A549 (cell line): Measurements from ENCODE around the gene TENT4A. TPM values are rescaled to one million over a fixed set of nuclear protein-coding genes. Genes with fewer than 3 reads are reported as not detected.

Source experiments
- ATAC-seq, 2 experiments: fragments of 200-7000 bp in 1 of 2; fragments of >200 bp in 1 of 2; cut with Nextera tagmentation in 1 of 2; cut with Tn5 transposase in 1 of 2; 3 replicates each; pipeline versions ENCODE4 v1.8.0 to v1.9.1; 2018 to 2020; ENCODE audit warnings: mild to moderate bottlenecking in 1 of 2, moderate library complexity in 1 of 2
- CTCF ChIA-PET: fragments of 300-600 bp; sonication (Branson Sonifier 250); formaldehyde crosslinking; extraction: SDS; loops from one replicate; lab custom pipeline; 2021; ENCODE audit warnings: antibody characterized with exemption, inconsistent platforms; lab: Yijun Ruan, JAX
- POLR2A ChIA-PET: fragments of 350-600 bp; formaldehyde crosslinking; extraction: SDS; loops from one replicate; lab custom pipeline; 2021; ENCODE audit warnings: antibody characterized with exemption, inconsistent platforms; lab: Yijun Ruan, JAX
- DNase-seq, 2 experiments: peaks; one replicate each; pipeline versions ENCODE4 v3.0.0 to v3.0.0-alpha.2; 2011 to 2016; ENCODE audit warnings: low read depth in 1 of 2, low spot score in 1 of 2
- FAIRE-seq: peaks from 2 replicates; lab custom pipeline; 2011; peaks lifted over from hg19 to GRCh38; lab: Jason Lieb, UNC
- H3K27ac ChIP-seq, 2 experiments: fragments of >200 bp; sonication (Bioruptor Twin); formaldehyde crosslinking; 3 replicates each; pipeline ENCODE4 v1.5.1; 2016 to 2017
- H3K4me1 ChIP-seq: fragments of >200 bp; sonication (Bioruptor Twin); formaldehyde crosslinking; 3 replicates; pipeline ENCODE4 v1.6.1; 2016
- H3K4me2 ChIP-seq: fragments of >200 bp; sonication (Bioruptor Twin); formaldehyde crosslinking; 3 replicates; pipeline ENCODE4 v1.6.1; 2016
- H3K4me3 ChIP-seq: fragments of >200 bp; sonication (Bioruptor Twin); formaldehyde crosslinking; 3 replicates; pipeline ENCODE4 v1.5.1; 2016
- H3K9me3 ChIP-seq: fragments of >200 bp; sonication (Bioruptor Twin); formaldehyde crosslinking; 3 replicates; pipeline ENCODE4 v1.6.1; 2016
- CBX2 ChIP-seq: fragments of 200-600 bp; sonication (generic); IDR thresholded peaks from 2 replicates; pipeline ENCODE4 v1.6.1; 2016; ENCODE audit warnings: low read depth, mild to moderate bottlenecking, borderline replicate concordance
- CBX8 ChIP-seq: fragments of 200-600 bp; sonication (generic); IDR thresholded peaks from 2 replicates; pipeline ENCODE4 v1.6.1; 2016
- CHD2 ChIP-seq: fragments of 150-350 bp; IDR thresholded peaks from 2 replicates; pipeline ENCODE4 v1.6.1; 2014; ENCODE audit warnings: low read length; ENCODE audit not compliant: partially characterized antibody
- CHD4 ChIP-seq: fragments of 200-600 bp; sonication (generic); IDR thresholded peaks from 2 replicates; pipeline ENCODE4 v1.6.1; 2016; ENCODE audit warnings: antibody characterized with exemption, mild to moderate bottlenecking, borderline replicate concordance
- EHF ChIP-seq: fragments of 250-450 bp; sonication (Bioruptor Pico); IDR thresholded peaks from 2 replicates; pipeline ENCODE4 v1.5.0; 2020; ENCODE audit warnings: mild to moderate bottlenecking
- EP300 ChIP-seq, 2 experiments: fragments of >200 bp; sonication (Bioruptor Twin); formaldehyde crosslinking; IDR thresholded peaks; 2 replicates in 1 of 2; 3 replicates in 1 of 2; pipeline ENCODE4 v1.6.1; 2016 to 2017
- HEYL ChIP-seq: fragments of 250-450 bp; sonication (Bioruptor Pico); IDR thresholded peaks from 2 replicates; pipeline ENCODE4 v1.8.0; 2021; ENCODE audit warnings: mild to moderate bottlenecking, moderate library complexity
- JUN ChIP-seq, 2 experiments: fragments of >200 bp; sonication (Bioruptor Twin); formaldehyde crosslinking; IDR thresholded peaks; 2 replicates in 1 of 2; 3 replicates in 1 of 2; pipeline ENCODE4 v1.6.1; 2016 to 2017
- JUNB ChIP-seq: fragments of >200 bp; sonication (Bioruptor Twin); formaldehyde crosslinking; IDR thresholded peaks from 2 replicates; pipeline ENCODE4 v1.6.1; 2016
- MAFK ChIP-seq: fragments of 450-650 bp; IDR thresholded peaks from 2 replicates; pipeline ENCODE4 v1.6.1; 2014; ENCODE audit not compliant: partially characterized antibody
- MYC ChIP-seq: IDR thresholded peaks from 2 replicates; pipeline ENCODE4 v1.6.1; 2012; ENCODE audit warnings: mild to moderate bottlenecking, inconsistent platforms, low read length, improper control_type of control experiment, borderline replicate concordance
- POLR2AphosphoS2 ChIP-seq: conservative IDR thresholded peaks from 2 replicates; pipeline ENCODE4 v1.6.1; 2012; ENCODE audit warnings: low read length, improper control_type of control experiment, inconsistent platforms
- RAD21 ChIP-seq, 2 experiments: fragments of >200 bp in 1 of 2; sonication (Bioruptor Twin) in 1 of 2; formaldehyde crosslinking in 1 of 2; IDR thresholded peaks in 1 of 2; conservative IDR thresholded peaks in 1 of 2; 2 replicates in 1 of 2; 3 replicates in 1 of 2; pipeline ENCODE4 v1.6.1; 2012 to 2018; ENCODE audit warnings: inconsistent platforms in 1 of 2
- RARB ChIP-seq: fragments of 250-450 bp; sonication (Bioruptor Pico); IDR thresholded peaks from 2 replicates; pipeline ENCODE4 v1.8.0; 2021; ENCODE audit warnings: mild to moderate bottlenecking, moderate library complexity
- SREBF2 ChIP-seq: fragments of 450-650 bp; IDR thresholded peaks from 2 replicates; pipeline ENCODE4 v1.6.1; 2014; ENCODE audit warnings: mild to moderate bottlenecking, moderate library complexity
- TP53 ChIP-seq: fragments of 250-450 bp; sonication (Bioruptor Pico); IDR thresholded peaks from 2 replicates; pipeline ENCODE4 v1.5.0; 2021; ENCODE audit warnings: mild to moderate bottlenecking, moderate library complexity
- ZC3H11A ChIP-seq: fragments of 450-650 bp; IDR thresholded peaks from 2 replicates; pipeline ENCODE4 v1.6.1; 2014; ENCODE audit warnings: antibody characterized with exemption, mild to moderate bottlenecking
- ZNF302 ChIP-seq: fragments of 250-450 bp; sonication (Bioruptor Pico); IDR thresholded peaks from 2 replicates; pipeline ENCODE4 v1.9.0; 2021; ENCODE audit warnings: inconsistent platforms, mild to moderate bottlenecking, moderate library complexity
- ZSCAN20 ChIP-seq: fragments of 250-450 bp; sonication (Bioruptor Pico); IDR thresholded peaks from 2 replicates; pipeline ENCODE4 v1.8.0; 2022; ENCODE audit warnings: mild to moderate bottlenecking, moderate library complexity
- WGBS: methylation state at CpG from one replicate; pipeline ENCODE4 v1.1.6; 2017; ENCODE audit errors: missing lambda C conversion rate; 5-methylcytosine and 5-hydroxymethylcytosine counted together
- polyA plus RNA-seq, 4 experiments: library from polyadenylated mRNA; depleted of rRNA in 3 of 4; stranded (reverse); fragments of >200 nt; fragmentation: RNase III in 1 of 4; extraction: RNeasy Plus Mini Kit Qiagen cat#74134 plus additional on column Dnase treatment in 1 of 4; gene quantifications; 2 replicates in 3 of 4; 3 replicates in 1 of 4; pipeline ENCODE4 v1.2.3, GENCODE V29; 2011 to 2017
- TF ChIP-seq, protein P1 (sequence below): IDR thresholded peaks from 2 replicates; pipeline ENCODE4 v1.6.1; 2012
- TF ChIP-seq, protein P2 (sequence below): IDR thresholded peaks from 2 replicates; pipeline ENCODE4 v1.6.1; 2012; ENCODE audit warnings: low read depth, borderline replicate concordance
- TF ChIP-seq, protein P3 (sequence below): fragments of 250-450 bp; sonication (Bioruptor Pico); IDR thresholded peaks from 2 replicates; pipeline ENCODE4 v1.5.0; 2021; ENCODE audit warnings: mild to moderate bottlenecking, moderate library complexity, borderline replicate concordance
- TF ChIP-seq, protein P4 (sequence below): fragments of 200-600 bp; sonication (generic); IDR thresholded peaks from 2 replicates; pipeline ENCODE4 v1.6.1; 2016; ENCODE audit warnings: antibody characterized with exemption, mild to moderate bottlenecking, moderate library complexity
- TF ChIP-seq, protein P5 (sequence below): fragments of 450-650 bp; IDR thresholded peaks from 2 replicates; pipeline ENCODE4 v1.6.1; 2014; ENCODE audit warnings: antibody characterized with exemption

The TENT4A gene
- polyA plus RNA-seq, 2 of the 4 experiments (the other 2 are of a cell fraction), result 7.2 to 15.2 TPM

DNA sequence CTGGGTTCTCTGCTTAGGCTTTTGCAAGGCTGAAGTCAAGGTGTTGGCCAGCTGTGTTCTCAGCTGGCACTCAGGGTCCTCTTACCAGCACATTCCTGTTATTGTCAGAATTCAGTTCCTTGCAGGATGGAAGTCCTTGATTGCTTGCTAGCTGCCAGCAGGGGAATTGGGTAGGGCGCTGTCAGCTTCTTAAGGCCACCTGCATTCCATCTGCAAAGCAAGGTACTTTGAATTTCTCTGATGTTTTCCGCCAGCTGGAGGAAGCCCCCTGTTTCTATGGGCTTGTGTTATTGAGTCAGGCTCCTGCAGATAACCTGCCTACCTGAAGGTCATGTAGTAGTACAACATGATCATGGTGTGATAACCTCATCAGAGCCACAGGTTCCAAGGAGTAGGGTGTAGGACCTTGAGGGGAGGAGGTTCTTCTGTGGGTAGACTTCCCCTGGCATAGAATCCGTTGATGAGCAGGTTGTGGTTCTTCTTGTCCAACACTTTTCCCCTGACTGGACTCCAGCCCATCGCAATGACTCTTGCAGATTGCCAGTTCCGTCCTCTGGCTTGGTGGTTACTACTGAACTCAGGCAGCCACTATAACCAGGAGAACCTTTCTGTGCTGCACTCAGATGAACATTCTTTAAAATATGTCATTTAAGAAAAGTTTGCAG, 6.8 kb downstream of the TENT4A start:
- 95% methylated on average over 5 of the region's 5 CpGs for WGBS
- POLR2A ChIA-PET, result no interaction called here
- TF ChIP-seq CBX2 (no peak), TP53 (CRISPR knock-in tag) (no peak), JUNB (no peak), EHF (CRISPR knock-in tag) (no peak)
- TF ChIP-seq, protein P1, sequence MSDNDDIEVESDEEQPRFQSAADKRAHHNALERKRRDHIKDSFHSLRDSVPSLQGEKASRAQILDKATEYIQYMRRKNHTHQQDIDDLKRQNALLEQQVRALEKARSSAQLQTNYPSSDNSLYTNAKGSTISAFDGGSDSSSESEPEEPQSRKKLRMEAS, result no peak

DNA sequence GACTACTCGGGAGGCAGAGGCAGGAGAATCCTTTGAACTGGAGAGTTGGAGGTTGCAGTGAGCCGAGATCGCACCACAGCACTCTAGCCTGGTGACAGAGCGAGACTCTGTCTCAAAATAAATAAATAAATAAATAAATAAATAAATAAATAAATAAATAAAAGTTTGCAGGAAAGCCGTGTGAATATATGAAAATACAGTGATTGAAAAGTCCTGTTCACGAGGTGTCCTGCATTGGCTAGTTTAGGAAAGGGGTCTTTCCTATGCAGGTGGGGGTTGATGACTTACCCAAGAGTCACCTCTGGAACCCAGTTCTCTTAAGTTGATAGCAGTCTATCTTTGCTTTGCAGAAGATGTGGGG, 7.3 kb downstream of the TENT4A start:
- TF ChIP-seq ZC3H11A (peak; percentile 87), RAD21 (conservative IDR thresholded peaks at IDR 0.05 in 1 of 2, IDR thresholded peaks at IDR 0.05 in 1 of 2) (no peak)
- 88% methylated on average over 6 of the region's 6 CpGs for WGBS
- no peaks in the 10 kb centered on the region for H3K9me3 ChIP-seq
- peaks cover 35% of the 10 kb centered on the region for H3K4me1 ChIP-seq
- FAIRE-seq (no peak), DNase-seq (no peak), ATAC-seq (no peak)
- ChIA-PET CTCF (no interaction called here), POLR2A (no interaction called here)
- H3K27ac ChIP-seq, result no peak overlapping the region
- H3K4me2 ChIP-seq, result no peak overlapping the region
- no peak overlapping the region for H3K4me3 ChIP-seq

More for the DNA sequence above, 6.8 kb downstream of the TENT4A start:
- DNase-seq (no peak), ATAC-seq (no peak), FAIRE-seq (no peak)
- no peak overlapping the region for H3K27ac ChIP-seq
- CTCF ChIA-PET, result no interaction called here
- peaks cover 40% of the 10 kb centered on the region for H3K4me1 ChIP-seq
- no peak overlapping the region for H3K4me2 ChIP-seq
- H3K9me3 ChIP-seq, result no peaks in the 10 kb centered on the region
- H3K4me3 ChIP-seq, result no peak overlapping the region

DNA sequence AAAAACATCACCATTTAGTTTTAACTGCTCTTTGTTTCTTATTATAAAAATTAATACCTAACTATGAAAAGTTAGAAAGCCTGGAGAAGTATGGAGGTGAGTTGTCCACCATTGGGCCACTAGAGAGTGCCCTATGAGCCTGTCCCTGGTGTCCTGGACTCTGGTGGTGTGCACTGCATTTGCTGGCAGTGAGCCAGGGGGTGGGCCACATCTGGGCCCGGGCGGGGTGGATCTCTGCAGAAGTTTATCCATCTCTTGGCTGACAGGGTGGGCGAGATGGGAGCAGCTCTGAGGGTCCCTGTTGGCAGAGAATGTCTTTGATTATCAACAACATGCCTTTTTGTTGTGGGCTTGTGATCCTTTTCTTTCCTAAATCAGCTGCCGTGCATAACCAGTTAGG, 8.2 kb downstream of the TENT4A start:
- ATAC-seq (peak in 1 of 2 experiments; percentile 44; a peak in 3 of 6 replicates), FAIRE-seq (no peak), DNase-seq (no peak)
- no peak overlapping the region for H3K27ac ChIP-seq
- H3K9me3 ChIP-seq, result no peaks in the 10 kb centered on the region
- H3K4me3 ChIP-seq, result no peak overlapping the region
- ChIA-PET POLR2A (no interaction called here), CTCF (no interaction called here)
- no peak overlapping the region; the same call in 2 of the 3 replicates for H3K4me2 ChIP-seq
- TF ChIP-seq, protein P2, sequence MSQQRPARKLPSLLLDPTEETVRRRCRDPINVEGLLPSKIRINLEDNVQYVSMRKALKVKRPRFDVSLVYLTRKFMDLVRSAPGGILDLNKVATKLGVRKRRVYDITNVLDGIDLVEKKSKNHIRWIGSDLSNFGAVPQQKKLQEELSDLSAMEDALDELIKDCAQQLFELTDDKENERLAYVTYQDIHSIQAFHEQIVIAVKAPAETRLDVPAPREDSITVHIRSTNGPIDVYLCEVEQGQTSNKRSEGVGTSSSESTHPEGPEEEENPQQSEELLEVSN, result no peak
- TF ChIP-seq MYC, result no peak
- no peak for TF ChIP-seq RARB (CRISPR knock-in tag)
- TF ChIP-seq CHD2, result no peak
- TF ChIP-seq CHD4, result no peak
- TF ChIP-seq EHF (CRISPR knock-in tag), result no peak
- no peak for TF ChIP-seq JUN (IDR thresholded peaks at IDR 0.05)
- TF ChIP-seq, protein P3, sequence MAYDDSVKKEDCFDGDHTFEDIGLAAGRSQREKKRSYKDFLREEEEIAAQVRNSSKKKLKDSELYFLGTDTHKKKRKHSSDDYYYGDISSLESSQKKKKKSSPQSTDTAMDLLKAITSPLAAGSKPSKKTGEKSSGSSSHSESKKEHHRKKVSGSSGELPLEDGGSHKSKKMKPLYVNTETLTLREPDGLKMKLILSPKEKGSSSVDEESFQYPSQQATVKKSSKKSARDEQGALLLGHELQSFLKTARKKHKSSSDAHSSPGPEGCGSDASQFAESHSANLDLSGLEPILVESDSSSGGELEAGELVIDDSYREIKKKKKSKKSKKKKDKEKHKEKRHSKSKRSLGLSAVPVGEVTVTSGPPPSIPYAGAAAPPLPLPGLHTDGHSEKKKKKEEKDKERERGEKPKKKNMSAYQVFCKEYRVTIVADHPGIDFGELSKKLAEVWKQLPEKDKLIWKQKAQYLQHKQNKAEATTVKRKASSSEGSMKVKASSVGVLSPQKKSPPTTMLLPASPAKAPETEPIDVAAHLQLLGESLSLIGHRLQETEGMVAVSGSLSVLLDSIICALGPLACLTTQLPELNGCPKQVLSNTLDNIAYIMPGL (CRISPR knock-in tag), result no peak
- TF ChIP-seq EP300 (IDR thresholded peaks at IDR 0.05), result no peak
- no peak for TF ChIP-seq JUNB
- TF ChIP-seq POLR2AphosphoS2, result no peak
- TF ChIP-seq, protein P4, sequence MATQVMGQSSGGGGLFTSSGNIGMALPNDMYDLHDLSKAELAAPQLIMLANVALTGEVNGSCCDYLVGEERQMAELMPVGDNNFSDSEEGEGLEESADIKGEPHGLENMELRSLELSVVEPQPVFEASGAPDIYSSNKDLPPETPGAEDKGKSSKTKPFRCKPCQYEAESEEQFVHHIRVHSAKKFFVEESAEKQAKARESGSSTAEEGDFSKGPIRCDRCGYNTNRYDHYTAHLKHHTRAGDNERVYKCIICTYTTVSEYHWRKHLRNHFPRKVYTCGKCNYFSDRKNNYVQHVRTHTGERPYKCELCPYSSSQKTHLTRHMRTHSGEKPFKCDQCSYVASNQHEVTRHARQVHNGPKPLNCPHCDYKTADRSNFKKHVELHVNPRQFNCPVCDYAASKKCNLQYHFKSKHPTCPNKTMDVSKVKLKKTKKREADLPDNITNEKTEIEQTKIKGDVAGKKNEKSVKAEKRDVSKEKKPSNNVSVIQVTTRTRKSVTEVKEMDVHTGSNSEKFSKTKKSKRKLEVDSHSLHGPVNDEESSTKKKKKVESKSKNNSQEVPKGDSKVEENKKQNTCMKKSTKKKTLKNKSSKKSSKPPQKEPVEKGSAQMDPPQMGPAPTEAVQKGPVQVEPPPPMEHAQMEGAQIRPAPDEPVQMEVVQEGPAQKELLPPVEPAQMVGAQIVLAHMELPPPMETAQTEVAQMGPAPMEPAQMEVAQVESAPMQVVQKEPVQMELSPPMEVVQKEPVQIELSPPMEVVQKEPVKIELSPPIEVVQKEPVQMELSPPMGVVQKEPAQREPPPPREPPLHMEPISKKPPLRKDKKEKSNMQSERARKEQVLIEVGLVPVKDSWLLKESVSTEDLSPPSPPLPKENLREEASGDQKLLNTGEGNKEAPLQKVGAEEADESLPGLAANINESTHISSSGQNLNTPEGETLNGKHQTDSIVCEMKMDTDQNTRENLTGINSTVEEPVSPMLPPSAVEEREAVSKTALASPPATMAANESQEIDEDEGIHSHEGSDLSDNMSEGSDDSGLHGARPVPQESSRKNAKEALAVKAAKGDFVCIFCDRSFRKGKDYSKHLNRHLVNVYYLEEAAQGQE, result no peak
- TF ChIP-seq, protein P5, sequence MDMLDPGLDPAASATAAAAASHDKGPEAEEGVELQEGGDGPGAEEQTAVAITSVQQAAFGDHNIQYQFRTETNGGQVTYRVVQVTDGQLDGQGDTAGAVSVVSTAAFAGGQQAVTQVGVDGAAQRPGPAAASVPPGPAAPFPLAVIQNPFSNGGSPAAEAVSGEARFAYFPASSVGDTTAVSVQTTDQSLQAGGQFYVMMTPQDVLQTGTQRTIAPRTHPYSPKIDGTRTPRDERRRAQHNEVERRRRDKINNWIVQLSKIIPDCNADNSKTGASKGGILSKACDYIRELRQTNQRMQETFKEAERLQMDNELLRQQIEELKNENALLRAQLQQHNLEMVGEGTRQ, result no peak
- no peak for TF ChIP-seq MAFK
- TF ChIP-seq ZSCAN20 (CRISPR knock-in tag), result no peak
- TF ChIP-seq CBX8, result no peak
- TF ChIP-seq SREBF2, result no peak
- TF ChIP-seq HEYL (CRISPR knock-in tag), result no peak
- TF ChIP-seq ZNF302 (CRISPR knock-in tag), result no peak
- TF ChIP-seq CBX2, result no peak
- H3K4me1 ChIP-seq, result peaks cover 26% of the 10 kb centered on the region
- 88% methylated on average over 4 of the region's 4 CpGs for WGBS
